ENCODE data around the gene TSSC4.

- TF ChIP-seq SP1 (IDR thresholded peaks at IDR 0.05) (no peak), PKNOX1 (IDR thresholded peaks at IDR 0.05) (no peak), ARNT (IDR thresholded peaks at IDR 0.05) (no peak), ELF4 (IDR thresholded peaks at IDR 0.05) (no peak), FOXM1 (IDR thresholded peaks at IDR 0.05; ENCODE audit: borderline replicate concordance) (no peak), FOXK2 (IDR thresholded peaks at IDR 0.05) (no peak)
Observed at GRCh38 chr11:2406878-2407410, 6.4 kb downstream of the TSSC4 start.

All from HEK293T (cell line).